ENCODE measurements around the gene TXNRD1.
"Not testable (repeated sequence)": the region's sequence is repeated elsewhere in the genome, so short reads cannot be mapped to it uniquely, and the experiment has no call there.

The TXNRD1 gene

GRCh38 chr12:104328790-104329189, 113.2 kb downstream of the TXNRD1 start:
- no peak for TF ChIP-seq CTCF (IDR thresholded peaks at IDR 0.05; ENCODE audit: insufficient read depth, missing control alignments)
- DNase-seq (ENCODE audit: insufficient read length, low spot score) (no peak), FAIRE-seq (no peak)

- DNase-seq (ENCODE audit: insufficient read length, low spot score) (no peak), FAIRE-seq (no peak)
- no peak for TF ChIP-seq CTCF (IDR thresholded peaks at IDR 0.05; ENCODE audit: insufficient read depth, missing control alignments)
Measured at GRCh38 chr12:104329707-104330532, 114.3 kb downstream of the TXNRD1 start.

- no peak for FAIRE-seq
- no peak for DNase-seq (ENCODE audit: insufficient read length, low spot score)
- TF ChIP-seq CTCF (IDR thresholded peaks at IDR 0.05; ENCODE audit: insufficient read depth, missing control alignments), result no peak
Measured at GRCh38 chr12:104331376-104331775, 115.8 kb downstream of the TXNRD1 start.

GRCh38 chr12:104332273-104332672, 116.7 kb downstream of the TXNRD1 start:
- DNase-seq (ENCODE audit: insufficient read length, low spot score); FAIRE-seq: not testable (repeated sequence)

GRCh38 chr12:104333692-104334255, 118.2 kb downstream of the TXNRD1 start:
- FAIRE-seq, result no peak
- no peak for TF ChIP-seq CTCF (IDR thresholded peaks at IDR 0.05; ENCODE audit: insufficient read depth, missing control alignments)
- DNase-seq (ENCODE audit: insufficient read length, low spot score), result no peak

- DNase-seq (ENCODE audit: insufficient read length, low spot score) (no peak), FAIRE-seq (no peak)
- TF ChIP-seq CTCF (IDR thresholded peaks at IDR 0.05; ENCODE audit: insufficient read depth, missing control alignments), result no peak
Measured at GRCh38 chr12:104334581-104334980, 119.0 kb downstream of the TXNRD1 start.

GRCh38 chr12:104336115-104336514, 120.5 kb downstream of the TXNRD1 start:
- FAIRE-seq (no peak), DNase-seq (ENCODE audit: insufficient read length, low spot score) (no peak)
- no peak for TF ChIP-seq CTCF (IDR thresholded peaks at IDR 0.05; ENCODE audit: insufficient read depth, missing control alignments)

Measured in D721Med (cell line).